AG09309 (cell line): Measurements from ENCODE around the gene STK11IP.

ENCODE experiments used
- DNase-seq: peaks from one replicate; pipeline ENCODE4 v3.0.0-alpha.2; 2010; ENCODE audit warnings: low read depth
- H3K4me3 ChIP-seq: 2 replicates; pipeline ENCODE4 v1.5.1; 2011; ENCODE audit warnings: mild to moderate bottlenecking, low read depth, low read length, moderate library complexity; ENCODE audit not compliant: control insufficient read depth
- TF ChIP-seq, protein P1 (sequence below): IDR thresholded peaks from 2 replicates; pipeline ENCODE4 v1.5.1; 2011; ENCODE audit warnings: mild to moderate bottlenecking, low read depth, low read length, inconsistent platforms; ENCODE audit not compliant: insufficient read depth, control insufficient read depth; ENCODE audit errors: missing control alignments

Gene STK11IP

DNA sequence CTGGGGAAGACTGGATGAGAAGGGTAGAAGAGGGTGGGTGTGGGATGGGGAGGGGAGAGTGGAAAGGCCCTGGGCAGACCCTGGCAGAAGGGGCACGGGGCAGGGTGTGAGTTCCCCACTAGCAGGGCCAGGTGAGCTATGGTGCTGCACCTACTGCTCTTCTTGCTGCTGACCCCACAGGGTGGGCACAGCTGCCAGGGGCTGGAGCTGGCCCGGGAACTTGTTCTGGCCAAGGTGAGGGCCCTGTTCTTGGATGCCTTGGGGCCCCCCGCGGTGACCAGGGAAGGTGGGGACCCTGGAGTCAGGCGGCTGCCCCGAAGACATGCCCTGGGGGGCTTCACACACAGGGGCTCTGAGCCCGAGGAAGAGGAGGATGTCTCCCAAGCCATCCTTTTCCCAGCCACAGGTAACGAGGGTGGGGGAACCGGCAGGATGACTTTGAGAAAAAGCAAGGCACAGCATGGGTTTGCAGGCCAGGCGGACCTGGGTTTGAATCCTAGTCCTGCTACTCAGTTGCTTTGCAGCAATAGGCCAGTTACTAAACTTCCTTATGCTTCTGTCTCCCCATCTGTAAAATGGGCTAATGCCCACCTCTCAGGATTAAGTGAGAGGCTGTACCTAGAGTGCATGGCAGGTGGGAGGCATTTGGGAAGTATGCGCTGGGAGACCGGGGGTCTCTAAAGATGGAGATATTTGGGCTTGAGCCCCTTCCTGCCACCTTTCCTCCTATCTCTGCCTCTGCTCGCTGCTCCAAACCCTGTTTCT lies 25.2 kb upstream of the STK11IP start, which contains the start of gene INHA:
Gene INHA, plus strand, starts transcription at position 74 of the 765 bp plus-strand sequence. Its CDS starts 65 bp downstream, at position 139.
- TF ChIP-seq, protein P1, sequence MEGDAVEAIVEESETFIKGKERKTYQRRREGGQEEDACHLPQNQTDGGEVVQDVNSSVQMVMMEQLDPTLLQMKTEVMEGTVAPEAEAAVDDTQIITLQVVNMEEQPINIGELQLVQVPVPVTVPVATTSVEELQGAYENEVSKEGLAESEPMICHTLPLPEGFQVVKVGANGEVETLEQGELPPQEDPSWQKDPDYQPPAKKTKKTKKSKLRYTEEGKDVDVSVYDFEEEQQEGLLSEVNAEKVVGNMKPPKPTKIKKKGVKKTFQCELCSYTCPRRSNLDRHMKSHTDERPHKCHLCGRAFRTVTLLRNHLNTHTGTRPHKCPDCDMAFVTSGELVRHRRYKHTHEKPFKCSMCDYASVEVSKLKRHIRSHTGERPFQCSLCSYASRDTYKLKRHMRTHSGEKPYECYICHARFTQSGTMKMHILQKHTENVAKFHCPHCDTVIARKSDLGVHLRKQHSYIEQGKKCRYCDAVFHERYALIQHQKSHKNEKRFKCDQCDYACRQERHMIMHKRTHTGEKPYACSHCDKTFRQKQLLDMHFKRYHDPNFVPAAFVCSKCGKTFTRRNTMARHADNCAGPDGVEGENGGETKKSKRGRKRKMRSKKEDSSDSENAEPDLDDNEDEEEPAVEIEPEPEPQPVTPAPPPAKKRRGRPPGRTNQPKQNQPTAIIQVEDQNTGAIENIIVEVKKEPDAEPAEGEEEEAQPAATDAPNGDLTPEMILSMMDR, result no peak
- DNase-seq, result no peak
- peak within 1 kb of the TSS; percentile 69 for H3K4me3 ChIP-seq

DNA sequence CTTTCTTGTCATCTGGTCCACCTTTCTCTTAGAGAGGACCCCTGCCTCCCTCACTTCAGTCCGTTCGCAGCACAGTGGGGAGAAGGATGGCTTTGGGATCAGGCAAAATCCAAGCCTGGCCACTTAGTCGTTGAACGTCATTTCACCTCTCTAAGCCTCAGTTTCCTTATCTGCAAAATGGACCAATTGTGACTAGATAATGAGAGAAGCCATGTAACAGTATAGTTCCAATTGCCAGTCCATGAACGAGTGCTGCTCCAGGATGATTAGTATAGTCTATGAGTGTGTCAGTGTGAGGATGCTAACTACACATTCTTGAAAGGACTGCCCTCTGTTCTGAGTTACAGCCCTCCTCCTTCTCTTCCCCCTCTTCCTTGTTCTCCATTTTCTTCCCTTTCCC lies 24.5 kb upstream of the STK11IP start:
- no peak for DNase-seq
- TF ChIP-seq, protein P1, result no peak
- no peak overlapping the region for H3K4me3 ChIP-seq

DNA sequence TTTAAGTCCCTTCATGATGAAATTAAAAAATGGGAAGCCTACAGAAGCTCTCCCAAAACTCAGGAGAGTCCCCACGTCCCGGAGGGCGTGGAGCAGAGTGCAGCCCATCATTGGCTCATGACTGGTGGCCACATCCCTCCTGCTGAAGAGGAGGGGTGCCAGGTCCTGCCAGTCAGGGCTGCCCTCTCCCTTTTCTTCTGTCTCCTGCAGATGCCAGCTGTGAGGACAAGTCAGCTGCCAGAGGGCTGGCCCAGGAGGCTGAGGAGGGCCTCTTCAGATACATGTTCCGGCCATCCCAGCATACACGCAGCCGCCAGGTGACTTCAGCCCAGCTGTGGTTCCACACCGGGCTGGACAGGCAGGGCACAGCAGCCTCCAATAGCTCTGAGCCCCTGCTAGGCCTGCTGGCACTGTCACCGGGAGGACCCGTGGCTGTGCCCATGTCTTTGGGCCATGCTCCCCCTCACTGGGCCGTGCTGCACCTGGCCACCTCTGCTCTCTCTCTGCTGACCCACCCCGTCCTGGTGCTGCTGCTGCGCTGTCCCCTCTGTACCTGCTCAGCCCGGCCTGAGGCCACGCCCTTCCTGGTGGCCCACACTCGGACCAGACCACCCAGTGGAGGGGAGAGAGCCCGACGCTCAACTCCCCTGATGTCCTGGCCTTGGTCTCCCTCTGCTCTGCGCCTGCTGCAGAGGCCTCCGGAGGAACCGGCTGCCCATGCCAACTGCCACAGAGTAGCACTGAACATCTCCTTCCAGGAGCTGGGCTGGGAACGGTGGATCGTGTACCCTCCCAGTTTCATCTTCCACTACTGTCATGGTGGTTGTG lies 23.0 kb upstream of the STK11IP start:
- DNase-seq, result no peak
- TF ChIP-seq, protein P1, result no peak
- H3K4me3 ChIP-seq, result no peak overlapping the region

DNA sequence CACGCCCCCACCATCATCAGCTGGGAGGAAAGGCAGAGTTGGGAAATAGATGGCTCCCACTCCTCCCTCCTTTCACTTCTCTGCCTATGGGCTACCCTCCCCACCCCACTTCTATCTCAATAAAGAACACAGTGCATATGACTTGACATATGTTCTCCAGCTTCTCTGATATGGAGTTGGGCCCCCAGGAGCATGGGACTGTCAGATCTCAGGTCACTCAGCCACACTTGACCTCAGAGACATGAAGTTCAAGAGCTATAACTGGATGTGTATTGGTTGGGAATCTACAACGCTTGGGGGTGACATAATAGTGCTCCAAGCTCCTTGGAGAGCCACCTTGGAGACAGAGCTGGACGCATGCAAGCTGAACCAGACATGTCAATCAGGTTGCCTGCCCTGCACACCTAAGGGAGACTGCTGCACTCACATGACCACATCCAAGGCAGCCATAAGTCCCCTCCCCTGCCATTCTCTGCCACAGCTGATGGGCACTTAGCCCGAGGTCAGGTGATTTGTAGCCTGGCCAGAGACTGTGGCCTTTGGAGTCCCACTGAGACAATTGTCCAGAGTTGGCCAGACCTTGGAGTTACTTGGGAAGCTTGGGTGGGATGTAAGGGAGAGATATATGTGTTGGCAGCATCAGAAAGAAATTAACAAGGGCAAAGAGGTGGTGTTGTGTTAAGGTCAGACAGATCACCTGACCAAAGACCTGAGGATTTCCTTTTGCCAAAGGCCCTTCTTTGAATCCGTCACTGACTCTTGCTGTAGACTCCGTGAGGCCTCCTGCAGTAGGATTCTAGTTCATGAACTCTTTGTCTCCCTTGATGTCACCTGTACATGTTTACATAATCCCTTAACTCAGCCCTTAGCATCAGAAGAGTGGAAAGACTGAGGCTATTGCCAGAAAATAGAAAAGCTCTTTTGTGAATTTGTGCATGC lies 21.8 kb upstream of the STK11IP start:
- DNase-seq, result no peak
- H3K4me3 ChIP-seq, result no peak overlapping the region
- TF ChIP-seq, protein P1, result no peak

DNA sequence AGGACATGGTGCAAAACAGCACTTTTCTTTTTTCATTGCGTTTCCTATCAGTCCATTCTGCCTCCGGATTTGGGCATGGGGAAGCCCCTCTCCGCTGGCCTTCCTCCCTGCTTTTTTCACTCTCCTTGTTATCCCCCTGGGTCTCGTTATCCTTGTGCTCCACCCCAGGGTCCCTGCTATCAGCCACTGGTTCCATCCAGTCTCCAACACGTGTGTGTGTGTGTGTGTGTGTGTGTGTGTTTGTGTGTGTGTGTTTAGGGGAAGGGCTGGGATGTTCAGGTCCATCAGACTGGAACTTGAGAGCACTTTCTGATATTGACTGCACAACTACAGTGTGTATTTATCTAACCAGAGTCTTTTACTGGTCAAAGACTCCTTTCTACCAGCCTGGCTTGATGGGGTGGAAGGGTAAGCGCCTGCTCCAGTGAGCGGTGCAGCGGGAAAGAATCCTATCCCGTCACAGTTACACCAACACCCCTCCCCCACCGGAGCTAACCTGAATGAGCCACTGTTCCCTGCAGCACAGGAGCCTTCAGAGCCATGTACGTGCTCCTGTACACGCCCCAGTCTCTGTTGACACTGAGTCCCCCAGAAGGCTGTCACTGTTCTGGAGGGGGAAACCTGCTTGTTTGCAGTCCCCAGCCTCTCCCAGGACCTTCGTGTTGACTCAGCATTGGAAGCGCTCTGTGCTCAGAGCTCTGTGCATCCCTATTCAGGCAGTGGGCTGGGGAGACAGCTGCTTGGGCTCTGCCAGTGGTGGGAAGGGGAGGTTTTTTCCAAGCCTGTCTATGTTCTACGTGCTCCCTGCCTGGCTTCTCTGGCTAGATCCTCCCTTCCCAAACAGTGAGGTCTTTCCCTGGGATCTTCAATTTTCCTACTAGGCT lies 20.9 kb upstream of the STK11IP start:
- TF ChIP-seq, protein P1, result no peak
- no peak for DNase-seq
- no peak overlapping the region for H3K4me3 ChIP-seq
